Frontal cortex (tissue), 4 donors: ENCODE results near the gene CNTFR. TPM values are rescaled to one million over a fixed set of nuclear protein-coding genes. Genes with fewer than 3 reads are reported as not detected.

ENCODE experiments used
- DNase-seq, 2 donors: peaks; one replicate each; pipeline ENCODE4 v3.0.0; 2012; ENCODE audit warnings: low spot score in 2 of 2
- FAIRE-seq: peaks from 2 replicates; lab custom pipeline; 2012; peaks lifted over from hg19 to GRCh38; lab: Jason Lieb, UNC
- total RNA-seq: library from RNA; depleted of rRNA; stranded (reverse); fragments of >200 nt; gene quantifications from one replicate; pipeline ENCODE4 v1.2.3, GENCODE V29; 2014
- donor health status: control.
- donor health status: control.
- donor health status: control.

The CNTFR gene
- total RNA-seq, 1 donor from 2014 or later, result 9.8 TPM

DNA sequence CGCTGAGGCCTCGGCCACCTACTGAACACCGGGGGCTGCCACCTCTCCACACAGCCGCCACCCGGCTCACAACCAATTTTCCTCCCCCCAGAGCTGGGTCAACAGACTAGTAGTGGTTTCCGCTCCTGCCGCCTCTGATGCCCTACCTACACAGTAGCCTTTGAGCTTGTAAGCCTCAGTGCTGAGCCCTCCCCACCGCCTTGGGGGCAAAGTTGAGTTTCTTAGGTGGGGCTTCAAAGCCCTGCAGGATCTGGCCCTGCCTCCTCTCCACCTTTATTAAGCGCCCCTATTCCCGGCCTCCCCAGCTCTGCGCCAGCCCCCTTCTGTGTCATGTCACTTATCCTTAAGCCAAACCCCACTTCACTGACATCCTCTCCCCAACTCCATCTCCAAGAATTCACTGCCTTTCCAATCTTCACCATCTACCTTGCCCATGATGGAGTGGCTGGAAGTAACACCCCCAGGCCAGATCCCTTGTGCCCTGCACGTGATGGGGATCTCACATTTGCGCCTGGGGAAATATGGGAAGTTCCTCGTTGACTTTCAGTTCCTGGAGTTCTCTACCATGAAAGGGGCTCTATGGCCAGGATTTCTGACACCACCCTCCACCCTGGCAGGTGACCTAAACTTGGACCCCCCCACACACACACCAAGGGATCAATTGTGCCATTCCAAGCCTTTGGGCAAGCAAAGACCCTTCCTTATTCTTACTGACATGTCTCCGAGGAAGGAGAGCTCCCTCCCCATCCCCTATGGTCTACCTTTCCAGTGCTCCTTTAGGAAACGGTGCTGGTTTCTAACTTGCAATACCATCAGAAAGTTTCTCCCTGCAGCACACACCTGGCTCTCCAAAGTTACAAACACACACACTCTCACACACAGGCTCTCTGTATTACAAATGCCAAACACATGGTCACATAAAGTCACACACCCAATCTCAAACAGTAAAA, 2.7 kb upstream of the CNTFR start:
- FAIRE-seq (no peak), DNase-seq (no peak)

- FAIRE-seq (no peak), DNase-seq (peak; percentile 92 to 95)
These were observed 1.9 kb upstream of the CNTFR start for GRCh38 chr9:34591248-34591916.

DNA sequence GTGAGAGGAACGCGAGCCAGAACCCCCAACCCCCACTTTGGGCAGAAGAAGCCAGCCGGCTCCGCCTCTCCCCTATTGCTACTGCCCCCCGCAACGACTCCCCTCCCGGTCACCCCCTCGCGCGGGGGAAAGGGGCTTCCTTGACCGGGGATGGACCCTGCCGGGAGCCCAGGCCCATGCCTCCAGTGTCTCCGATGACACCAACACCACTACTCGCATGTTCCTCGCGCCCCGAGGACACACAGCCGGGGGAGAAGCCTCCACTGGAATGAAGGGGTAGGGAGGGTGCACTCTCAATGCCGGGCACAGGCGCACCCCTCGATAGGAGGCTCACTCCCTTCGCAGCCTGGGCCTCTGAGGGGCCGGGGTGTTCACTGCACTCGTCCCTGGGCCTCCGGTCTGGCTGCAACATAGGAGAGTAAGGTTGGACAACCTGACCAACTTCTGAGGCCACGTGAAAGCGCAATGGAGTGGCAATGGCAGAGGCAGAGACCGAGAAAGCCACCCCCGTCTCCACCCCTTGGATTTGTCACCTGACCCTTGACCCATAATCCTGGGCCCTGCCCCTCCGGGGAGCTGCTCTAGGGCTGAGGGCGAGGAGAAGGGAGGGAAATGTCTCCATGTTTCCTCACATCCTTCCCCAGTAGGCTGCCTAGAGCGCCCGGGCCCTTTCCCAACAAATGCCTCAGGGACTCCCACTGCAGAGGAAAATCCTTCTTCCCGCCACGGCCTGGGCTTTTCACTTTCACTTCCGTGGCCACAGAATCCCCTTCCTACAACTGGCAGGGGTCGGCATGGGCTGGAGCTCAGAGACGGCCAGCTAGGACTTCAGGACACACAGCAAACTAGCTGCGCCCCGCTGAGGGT, 1.1 kb upstream of the CNTFR start:
- DNase-seq (no peak), FAIRE-seq (no peak)

DNA sequence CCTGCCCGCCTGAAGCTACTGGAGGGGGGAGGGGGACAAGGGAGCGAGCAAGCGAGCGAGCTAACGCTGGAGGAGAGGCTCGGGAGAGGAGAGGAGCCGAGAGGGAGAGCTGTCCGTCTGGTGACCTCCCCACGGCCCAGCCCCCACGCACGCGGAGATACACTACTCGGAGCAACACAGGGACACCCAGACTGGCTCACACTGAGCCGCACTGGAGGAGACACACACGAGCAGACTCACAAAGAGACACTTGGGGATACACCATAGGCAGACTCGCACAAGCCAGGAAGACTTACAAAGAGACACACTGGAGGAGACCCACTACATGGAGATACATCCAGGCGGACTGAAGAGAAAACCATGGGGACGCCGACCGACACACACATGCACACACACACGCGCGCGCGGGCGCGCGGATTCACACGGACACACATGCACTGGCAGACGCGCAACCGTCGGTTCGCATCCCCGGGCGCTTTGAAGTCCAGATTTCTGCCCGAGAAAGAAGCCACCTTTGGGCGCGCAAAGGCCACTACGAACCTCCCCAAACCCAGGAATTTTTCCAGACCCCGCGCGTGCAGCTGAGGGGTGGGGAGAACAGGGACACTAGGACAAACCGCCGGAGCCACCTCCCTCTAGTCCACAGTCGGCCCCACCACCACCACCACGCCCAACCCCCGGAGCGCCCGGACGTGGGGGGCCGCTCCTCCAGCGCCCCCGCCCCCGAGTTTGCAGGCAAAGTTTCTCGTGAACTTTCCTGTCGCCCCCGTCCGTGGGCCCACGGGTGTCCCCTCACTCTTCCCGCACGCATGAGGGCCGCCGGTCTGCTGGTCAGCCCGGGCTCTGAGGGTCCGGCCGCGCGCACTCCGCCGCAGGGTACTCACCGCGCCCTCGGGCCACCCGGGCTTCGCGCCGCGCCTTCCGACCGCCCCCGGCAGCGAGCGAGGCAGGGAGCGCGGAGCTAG, 571 bp downstream of the CNTFR start:
- no peak for FAIRE-seq
- no peak for DNase-seq

- FAIRE-seq (no peak), DNase-seq (no peak)
These were observed 2.3 kb downstream of the CNTFR start for GRCh38 chr9:34587271-34587670.

GRCh38 chr9:34585946-34586669, 3.4 kb downstream of the CNTFR start:
- no peak for DNase-seq
- FAIRE-seq, result no peak

DNA sequence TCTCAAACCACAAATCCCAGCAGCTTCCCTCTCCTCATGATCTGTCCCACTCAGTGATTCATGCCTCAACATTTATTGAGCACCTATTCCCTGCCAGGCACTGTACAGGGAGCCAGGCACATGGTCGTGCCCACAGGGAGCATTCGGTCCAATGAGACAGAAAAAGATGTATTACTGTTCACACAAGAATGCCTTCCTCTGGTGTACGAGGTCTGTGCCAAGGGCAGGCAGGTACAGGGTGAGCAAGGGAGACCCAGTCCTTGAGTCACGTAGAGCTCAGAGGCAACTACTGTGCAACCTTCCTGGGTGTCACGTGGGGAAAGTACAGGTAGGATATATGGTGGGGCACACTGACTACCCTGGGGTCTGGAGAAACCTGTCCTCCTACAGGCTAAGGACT, 4.6 kb downstream of the CNTFR start:
- no peak for DNase-seq

GRCh38 chr9:34582787-34583186, 6.7 kb downstream of the CNTFR start:
- FAIRE-seq, result no peak

More for the DNA sequence above, 4.6 kb downstream of the CNTFR start:
- FAIRE-seq, result no peak

GRCh38 chr9:34581318-34581717, 8.2 kb downstream of the CNTFR start:
- no peak for DNase-seq
- no peak for FAIRE-seq

More at GRCh38 chr9:34582787-34583186, 6.7 kb downstream of the CNTFR start:
- DNase-seq, result no peak

DNA sequence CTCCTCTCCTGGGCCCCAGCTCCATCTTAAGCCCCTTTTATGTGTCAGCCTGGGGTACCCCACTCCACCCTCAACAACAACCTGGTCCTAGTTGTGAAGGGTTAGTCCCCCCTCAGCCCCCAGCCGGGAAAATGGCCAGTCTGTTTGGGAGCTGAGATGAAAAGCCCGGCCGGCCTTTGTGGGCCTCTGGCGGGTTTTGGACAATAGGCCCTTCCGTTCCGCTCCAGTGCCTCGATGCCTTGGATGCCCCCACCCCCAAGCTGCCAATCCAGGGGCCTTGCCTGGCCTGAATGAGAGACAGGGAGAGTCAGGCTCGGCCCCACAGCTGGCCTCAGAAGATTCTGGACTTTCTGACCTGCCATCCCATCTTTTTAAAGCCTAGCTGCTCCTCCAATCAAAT, 9.2 kb downstream of the CNTFR start:
- DNase-seq (no peak), FAIRE-seq (no peak)

- FAIRE-seq, result no peak
- no peak for DNase-seq
These were observed 9.7 kb downstream of the CNTFR start for GRCh38 chr9:34579808-34580163.

GRCh38 chr9:34579104-34579807, 10.3 kb downstream of the CNTFR start:
- DNase-seq, result no peak

DNA sequence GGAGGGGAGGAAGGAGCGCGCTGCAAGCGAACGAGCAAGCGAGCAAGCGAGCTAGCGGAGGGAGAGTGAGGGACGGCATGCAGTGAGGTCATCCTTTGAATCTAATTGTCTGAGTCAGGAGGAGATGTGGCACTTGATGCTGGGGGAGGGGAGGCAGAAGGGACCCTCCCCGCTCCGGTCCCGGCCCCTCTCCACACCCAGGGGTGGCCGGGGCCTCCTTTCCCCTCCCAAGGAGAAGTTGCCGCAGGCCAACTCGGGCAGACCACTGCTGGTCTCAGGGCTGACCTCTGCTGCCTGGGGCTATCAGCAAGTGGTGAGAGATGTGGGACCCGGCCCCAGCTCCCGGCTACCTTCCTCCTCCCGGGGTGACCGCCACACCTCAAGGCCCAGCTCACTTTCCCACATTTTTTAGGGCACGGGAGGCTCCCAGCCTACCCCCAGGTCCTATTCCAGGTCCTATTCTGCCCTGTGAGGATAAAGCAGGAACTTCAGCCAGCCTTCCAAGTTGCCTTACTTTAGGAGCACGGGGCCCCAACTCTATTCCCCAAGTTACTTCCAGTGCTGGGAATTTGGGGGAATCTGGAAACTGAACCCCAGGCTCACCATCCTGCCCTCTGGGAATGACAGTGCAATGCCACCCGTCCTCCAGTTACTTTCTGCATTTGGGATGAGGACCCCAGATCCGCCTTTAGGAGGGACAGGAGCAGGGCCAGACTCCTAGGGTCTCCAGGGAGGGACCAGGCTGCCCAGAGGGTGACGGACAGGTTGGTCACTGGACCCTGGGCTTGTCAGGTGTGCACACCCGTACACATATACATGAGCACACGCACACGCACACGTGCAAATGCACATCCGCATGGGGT, 11.1 kb downstream of the CNTFR start:
- FAIRE-seq, result no peak
- DNase-seq, result peak in 1 of 2 donors; percentile 72

More at GRCh38 chr9:34579104-34579807, 10.3 kb downstream of the CNTFR start:
- FAIRE-seq, result no peak

- DNase-seq, result no peak
- FAIRE-seq, result no peak
These were observed 11.9 kb downstream of the CNTFR start for GRCh38 chr9:34577400-34578240.

GRCh38 chr9:34576597-34577399, 12.7 kb downstream of the CNTFR start:
- DNase-seq (no peak), FAIRE-seq (no peak)
